Measurements from ENCODE around the gene SYTL3.
"Not testable (repeated sequence)": the region's sequence is repeated elsewhere in the genome, so short reads cannot be mapped to it uniquely, and the experiment has no call there.

Gene SYTL3

GRCh38 chr6:158782432-158783166, 132.7 kb downstream of the SYTL3 start:
- Histone ChIP-seq H3K27me3 (ENCODE audit: control insufficient read depth, insufficient read depth, low read length, poor library complexity, severe bottlenecking) (no peaks in the 10 kb centered on the region), H3K4me3 (ENCODE audit: insufficient read depth, low read depth, low read length) (no peak overlapping the region), H3K27ac (ENCODE audit: insufficient read depth, low read depth, low read length, poor library complexity, severe bottlenecking) (no peak overlapping the region), H3K9me3 (ENCODE audit: control insufficient read depth, low read length) (no peaks in the 10 kb centered on the region), H3K36me3 (ENCODE audit: control insufficient read depth, insufficient read depth, low read length) (peaks cover 50% of the 10 kb centered on the region), H3K4me1 (ENCODE audit: control insufficient read depth, insufficient read depth, low read length) (no peaks in the 10 kb centered on the region)
- 94 to 97% methylated on average over 11 of the region's 11 CpGs for WGBS, 2 experiments

GRCh38 chr6:158783167-158783450, 133.3 kb downstream of the SYTL3 start:
- WGBS, 2 experiments: 70 to 75% methylated on average over 4 of the region's 4 CpGs
- no peaks in the 10 kb centered on the region for H3K9me3 ChIP-seq (ENCODE audit: control insufficient read depth, low read length)
- no peak overlapping the region for H3K4me3 ChIP-seq (ENCODE audit: insufficient read depth, low read depth, low read length)
- H3K4me1 ChIP-seq (ENCODE audit: control insufficient read depth, insufficient read depth, low read length): no peaks in the 10 kb centered on the region
- peaks cover 52% of the 10 kb centered on the region for H3K36me3 ChIP-seq (ENCODE audit: control insufficient read depth, insufficient read depth, low read length)
- H3K27me3 ChIP-seq (ENCODE audit: control insufficient read depth, insufficient read depth, low read length, poor library complexity, severe bottlenecking): no peaks in the 10 kb centered on the region
- no peak overlapping the region for H3K27ac ChIP-seq (ENCODE audit: insufficient read depth, low read depth, low read length, poor library complexity, severe bottlenecking)

GRCh38 chr6:158783851-158784250, 134.0 kb downstream of the SYTL3 start:
- no peaks in the 10 kb centered on the region for H3K9me3 ChIP-seq (ENCODE audit: control insufficient read depth, low read length)
- peaks cover 52% of the 10 kb centered on the region for H3K36me3 ChIP-seq (ENCODE audit: control insufficient read depth, insufficient read depth, low read length)
- H3K27ac ChIP-seq (ENCODE audit: insufficient read depth, low read depth, low read length, poor library complexity, severe bottlenecking): no peak overlapping the region
- no peak overlapping the region for H3K4me3 ChIP-seq (ENCODE audit: insufficient read depth, low read depth, low read length)
- no peaks in the 10 kb centered on the region for H3K27me3 ChIP-seq (ENCODE audit: control insufficient read depth, insufficient read depth, low read length, poor library complexity, severe bottlenecking)
- H3K4me1 ChIP-seq (ENCODE audit: control insufficient read depth, insufficient read depth, low read length): no peaks in the 10 kb centered on the region
- WGBS, 2 experiments: 93 to 94% methylated on average over 5 of the region's 5 CpGs

GRCh38 chr6:158784505-158784904, 134.7 kb downstream of the SYTL3 start:
- Histone ChIP-seq H3K9me3 (ENCODE audit: control insufficient read depth, low read length) (no peaks in the 10 kb centered on the region), H3K36me3 (ENCODE audit: control insufficient read depth, insufficient read depth, low read length) (peaks cover 52% of the 10 kb centered on the region), H3K4me1 (ENCODE audit: control insufficient read depth, insufficient read depth, low read length) (no peaks in the 10 kb centered on the region), H3K27me3 (ENCODE audit: control insufficient read depth, insufficient read depth, low read length, poor library complexity, severe bottlenecking) (no peaks in the 10 kb centered on the region), H3K27ac (ENCODE audit: insufficient read depth, low read depth, low read length, poor library complexity, severe bottlenecking) (no peak overlapping the region), H3K4me3 (ENCODE audit: insufficient read depth, low read depth, low read length) (no peak overlapping the region)
- WGBS, 2 experiments: 95 to 96% methylated on average over 6 of the region's 6 CpGs

GRCh38 chr6:158785036-158785435, 135.2 kb downstream of the SYTL3 start:
- Histone ChIP-seq H3K9me3 (ENCODE audit: control insufficient read depth, low read length) (no peaks in the 10 kb centered on the region), H3K4me3 (ENCODE audit: insufficient read depth, low read depth, low read length) (no peak overlapping the region), H3K36me3 (ENCODE audit: control insufficient read depth, insufficient read depth, low read length) (peaks cover 52% of the 10 kb centered on the region), H3K4me1 (ENCODE audit: control insufficient read depth, insufficient read depth, low read length) (no peaks in the 10 kb centered on the region), H3K27ac (ENCODE audit: insufficient read depth, low read depth, low read length, poor library complexity, severe bottlenecking) (no peak overlapping the region), H3K27me3 (ENCODE audit: control insufficient read depth, insufficient read depth, low read length, poor library complexity, severe bottlenecking) (no peaks in the 10 kb centered on the region)
- WGBS, 2 experiments: 95 to 96% methylated on average over 12 of the region's 12 CpGs

- 95 to 98% methylated on average over 6 of the region's 6 CpGs for WGBS, 2 experiments
- no peaks in the 10 kb centered on the region for H3K4me1 ChIP-seq (ENCODE audit: control insufficient read depth, insufficient read depth, low read length)
- no peak overlapping the region for H3K27ac ChIP-seq (ENCODE audit: insufficient read depth, low read depth, low read length, poor library complexity, severe bottlenecking)
- no peaks in the 10 kb centered on the region for H3K9me3 ChIP-seq (ENCODE audit: control insufficient read depth, low read length)
- H3K36me3 ChIP-seq (ENCODE audit: control insufficient read depth, insufficient read depth, low read length): peaks cover 45% of the 10 kb centered on the region
- no peaks in the 10 kb centered on the region for H3K27me3 ChIP-seq (ENCODE audit: control insufficient read depth, insufficient read depth, low read length, poor library complexity, severe bottlenecking)
- no peak overlapping the region for H3K4me3 ChIP-seq (ENCODE audit: insufficient read depth, low read depth, low read length)
Observed at GRCh38 chr6:158786645-158787304, 136.9 kb downstream of the SYTL3 start.

- H3K9me3 ChIP-seq (ENCODE audit: control insufficient read depth, low read length): no peaks in the 10 kb centered on the region
- H3K4me3 ChIP-seq (ENCODE audit: insufficient read depth, low read depth, low read length): no peak overlapping the region
- no peaks in the 10 kb centered on the region for H3K4me1 ChIP-seq (ENCODE audit: control insufficient read depth, insufficient read depth, low read length)
- H3K27me3 ChIP-seq (ENCODE audit: control insufficient read depth, insufficient read depth, low read length, poor library complexity, severe bottlenecking): no peaks in the 10 kb centered on the region
- H3K36me3 ChIP-seq (ENCODE audit: control insufficient read depth, insufficient read depth, low read length): peaks cover 42% of the 10 kb centered on the region
- WGBS, 2 experiments: 94 to 96% methylated on average over 6 of the region's 6 CpGs
- no peak overlapping the region for H3K27ac ChIP-seq (ENCODE audit: insufficient read depth, low read depth, low read length, poor library complexity, severe bottlenecking)
Observed at GRCh38 chr6:158787395-158787794, 137.5 kb downstream of the SYTL3 start.

GRCh38 chr6:158789115-158789917, 139.5 kb downstream of the SYTL3 start:
- WGBS, 2 experiments: 87 to 92% methylated on average over 11 of the region's 11 CpGs
- Histone ChIP-seq H3K9me3 (ENCODE audit: control insufficient read depth, low read length) (no peaks in the 10 kb centered on the region), H3K36me3 (ENCODE audit: control insufficient read depth, insufficient read depth, low read length) (peaks cover 27% of the 10 kb centered on the region), H3K4me3 (ENCODE audit: insufficient read depth, low read depth, low read length) (no peak overlapping the region), H3K27ac (ENCODE audit: insufficient read depth, low read depth, low read length, poor library complexity, severe bottlenecking) (no peak overlapping the region), H3K27me3 (ENCODE audit: control insufficient read depth, insufficient read depth, low read length, poor library complexity, severe bottlenecking) (no peaks in the 10 kb centered on the region), H3K4me1 (ENCODE audit: control insufficient read depth, insufficient read depth, low read length) (no peaks in the 10 kb centered on the region)

- H3K27ac ChIP-seq (ENCODE audit: insufficient read depth, low read depth, low read length, poor library complexity, severe bottlenecking): no peak overlapping the region
Observed at GRCh38 chr6:158791274-158791855, 141.5 kb downstream of the SYTL3 start.

GRCh38 chr6:158792505-158792904, 142.7 kb downstream of the SYTL3 start:
- H3K4me3 ChIP-seq (ENCODE audit: insufficient read depth, low read depth, low read length); H3K27me3 ChIP-seq (ENCODE audit: control insufficient read depth, insufficient read depth, low read length, poor library complexity, severe bottlenecking); H3K4me1 ChIP-seq (ENCODE audit: control insufficient read depth, insufficient read depth, low read length); H3K36me3 ChIP-seq (ENCODE audit: control insufficient read depth, insufficient read depth, low read length); H3K9me3 ChIP-seq (ENCODE audit: control insufficient read depth, low read length); H3K27ac ChIP-seq (ENCODE audit: insufficient read depth, low read depth, low read length, poor library complexity, severe bottlenecking): not testable (repeated sequence)
- WGBS, 2 experiments: 84 to 87% methylated on average over 10 of the region's 10 CpGs

More at GRCh38 chr6:158791274-158791855, 141.5 kb downstream of the SYTL3 start:
- 90 to 93% methylated on average over 5 to 7 of the region's 7 CpGs for WGBS, 2 experiments
- Histone ChIP-seq H3K4me3 (ENCODE audit: insufficient read depth, low read depth, low read length) (no peak overlapping the region), H3K36me3 (ENCODE audit: control insufficient read depth, insufficient read depth, low read length) (peaks cover 11% of the 10 kb centered on the region), H3K4me1 (ENCODE audit: control insufficient read depth, insufficient read depth, low read length) (no peaks in the 10 kb centered on the region), H3K27me3 (ENCODE audit: control insufficient read depth, insufficient read depth, low read length, poor library complexity, severe bottlenecking) (no peaks in the 10 kb centered on the region), H3K9me3 (ENCODE audit: control insufficient read depth, low read length) (no peaks in the 10 kb centered on the region)

Measured in ectodermal cell (in vitro differentiated cells).